Stromal cell of bone marrow (primary cell): Measurements from ENCODE around the gene IL18R1.

ENCODE experiments used
- DNase-seq: peaks from one replicate; pipeline ENCODE4 v3.0.0-alpha.2; 2012; ENCODE audit warnings: low read depth

The IL18R1 gene

DNA sequence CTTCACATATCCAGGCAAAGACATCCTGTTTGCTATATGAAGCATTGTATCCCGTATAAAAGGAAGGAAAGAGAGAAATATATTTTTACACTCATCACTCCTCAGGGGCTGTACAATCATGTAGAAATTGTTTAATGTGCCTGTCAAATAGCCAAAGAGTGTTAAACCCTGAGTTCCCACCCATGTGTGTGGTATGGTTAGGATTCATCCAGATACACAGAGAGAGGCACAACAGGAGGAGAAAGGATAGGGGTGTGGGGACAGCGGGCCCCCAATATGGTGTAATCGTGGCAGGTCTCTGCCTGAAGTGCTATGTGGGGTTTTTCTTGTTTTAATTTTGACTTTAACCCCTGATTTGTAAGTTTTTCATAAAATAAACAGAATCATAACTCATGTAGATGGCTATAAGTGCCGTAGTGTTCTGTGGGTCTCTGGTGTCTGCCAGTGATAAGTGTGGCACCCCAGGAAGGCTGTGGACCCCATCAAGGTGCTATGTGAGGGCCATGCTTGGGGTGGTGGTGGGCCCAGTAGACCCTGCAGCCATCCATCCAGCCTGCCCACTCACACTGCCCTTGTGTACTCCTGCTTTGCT lies 10.2 kb upstream of the IL18R1 start:
- no peak for DNase-seq

DNA sequence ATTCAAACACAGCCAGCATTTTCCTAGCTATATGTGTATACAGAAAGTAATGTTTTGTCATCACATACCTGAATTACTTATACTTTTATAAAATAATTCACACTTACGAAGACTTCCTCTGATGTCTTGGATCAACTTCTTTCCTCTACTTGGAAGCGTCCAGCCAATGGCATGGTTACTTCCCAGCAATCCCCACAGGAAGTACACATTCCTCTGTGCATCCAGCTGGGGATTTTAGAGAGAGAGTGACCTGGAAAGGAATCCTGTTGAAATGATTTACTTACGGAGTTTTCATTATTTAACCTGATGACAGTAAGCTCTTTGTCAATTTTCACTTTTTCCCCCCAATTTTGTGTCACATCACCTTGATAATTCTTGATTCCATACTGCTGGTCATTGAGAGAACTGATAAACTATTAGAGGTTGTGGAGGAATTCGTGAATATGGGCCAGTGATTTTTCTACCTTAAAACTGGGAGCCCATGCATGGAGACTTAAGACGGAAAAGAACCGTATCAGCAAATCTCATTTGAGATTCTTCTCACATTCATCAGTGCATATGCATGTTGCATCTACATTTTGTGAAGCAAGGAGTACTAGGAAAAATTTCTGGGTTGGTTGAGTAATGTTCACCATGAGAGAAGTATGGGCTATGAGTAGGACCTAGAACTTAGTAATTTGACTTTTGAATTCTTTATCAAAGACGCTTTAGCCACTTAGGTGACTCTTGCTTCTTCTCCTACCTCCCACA lies 9.0 kb upstream of the IL18R1 start:
- no peak for DNase-seq

DNA sequence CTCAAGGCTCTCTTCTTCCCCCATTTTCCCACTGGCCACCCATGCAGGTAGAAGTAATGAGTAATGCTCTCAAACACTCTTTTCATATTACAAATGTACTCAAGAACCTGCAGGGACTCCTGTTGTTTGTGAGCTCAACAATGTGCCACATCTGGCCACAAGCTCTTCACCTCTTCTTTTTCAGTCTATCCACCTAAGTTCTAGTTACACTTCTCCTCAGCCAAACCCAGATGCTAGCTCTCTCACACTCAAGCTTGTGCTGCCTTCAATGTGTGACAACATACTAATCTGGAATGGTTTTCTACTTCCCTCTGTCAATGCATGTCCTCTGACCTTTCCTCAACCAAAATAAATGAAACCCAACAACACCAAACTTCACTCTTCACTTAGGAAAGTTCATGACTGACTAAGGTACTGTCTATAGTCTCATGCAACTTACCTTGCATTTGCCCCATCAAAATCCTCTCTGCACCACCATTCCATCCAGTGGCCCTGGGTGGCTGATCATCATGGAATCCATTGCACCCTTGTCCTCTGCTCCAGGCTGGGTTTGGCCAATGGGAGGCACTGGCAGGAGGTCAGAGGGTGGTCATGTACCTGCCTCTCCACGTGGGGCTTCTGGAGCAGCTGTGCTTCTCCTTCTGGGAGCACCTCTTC lies 5.3 kb upstream of the IL18R1 start:
- no peak for DNase-seq

DNA sequence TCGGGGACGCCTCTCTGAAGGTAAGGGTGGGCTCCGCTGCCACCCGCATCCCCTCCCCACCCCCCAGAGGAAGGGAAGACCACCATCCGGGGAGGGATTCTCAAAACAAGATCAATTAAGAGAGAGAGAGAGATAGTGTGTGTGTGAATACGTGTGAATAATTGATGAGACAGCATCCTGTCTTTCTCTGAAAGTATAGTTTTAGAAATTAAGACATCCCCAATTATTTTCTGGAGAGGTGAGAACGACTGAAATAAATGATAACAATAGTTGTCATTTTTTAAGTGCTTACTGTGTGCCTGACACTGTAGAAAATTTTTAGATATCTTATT lies 751 bp downstream of the IL18R1 start:
- no peak for DNase-seq

DNA sequence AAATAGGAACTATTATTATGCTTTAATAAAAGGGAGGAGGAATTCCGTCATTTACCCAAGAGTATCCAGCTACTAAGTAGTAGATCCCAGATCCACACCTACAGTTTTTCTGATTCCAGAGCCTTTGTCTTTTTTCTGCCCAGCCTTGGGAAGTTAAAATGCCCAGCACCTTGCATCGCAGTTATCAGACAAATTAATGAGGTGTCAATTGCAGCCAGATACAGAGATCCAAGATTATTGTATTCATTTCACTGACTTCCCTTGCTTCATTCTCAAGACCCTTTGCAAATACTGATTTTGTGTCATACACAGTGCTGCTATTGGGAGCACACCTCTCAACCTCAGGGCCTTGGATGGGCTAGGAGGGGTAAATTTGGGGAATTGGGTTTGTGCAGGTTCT lies 1.1 kb downstream of the IL18R1 start:
- DNase-seq = no peak

DNA sequence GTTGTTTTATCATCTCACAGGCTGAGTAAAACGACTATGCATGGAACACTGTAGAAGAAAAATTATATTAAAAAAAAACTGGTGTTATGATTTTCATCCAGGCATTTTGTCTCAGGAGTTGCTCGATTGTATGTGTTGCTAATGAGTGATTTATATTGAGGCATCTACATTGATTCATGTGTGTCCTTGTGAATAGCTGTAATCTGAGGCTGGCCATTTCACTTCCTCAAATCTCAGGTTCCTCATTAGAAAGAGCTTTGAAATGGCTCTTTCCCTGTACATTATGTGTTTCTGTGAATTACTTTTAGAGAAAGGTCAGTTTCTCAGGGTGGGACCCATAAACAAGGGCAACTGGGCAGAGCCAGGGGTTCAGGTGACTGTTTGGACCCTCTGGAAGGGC lies 2.3 kb downstream of the IL18R1 start:
- DNase-seq = no peak

DNA sequence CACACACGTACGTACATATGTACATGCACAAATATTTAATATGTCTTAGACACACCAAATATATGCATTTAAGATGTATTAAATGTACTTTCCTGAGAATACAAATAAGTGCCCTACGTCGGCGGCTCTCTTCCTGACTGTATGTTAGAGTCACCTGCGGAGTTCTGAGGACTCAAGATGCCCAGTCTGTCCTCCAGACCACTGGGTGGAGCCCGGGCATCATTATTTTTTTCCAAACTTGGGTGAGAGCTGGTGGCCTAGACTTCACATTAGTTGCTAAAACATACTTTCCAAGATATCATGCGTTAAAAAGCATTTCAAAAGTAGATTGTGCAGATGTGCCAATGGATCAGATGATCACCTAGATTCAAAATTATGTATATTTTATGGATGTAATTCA lies 2.9 kb downstream of the IL18R1 start:
- no peak for DNase-seq

DNA sequence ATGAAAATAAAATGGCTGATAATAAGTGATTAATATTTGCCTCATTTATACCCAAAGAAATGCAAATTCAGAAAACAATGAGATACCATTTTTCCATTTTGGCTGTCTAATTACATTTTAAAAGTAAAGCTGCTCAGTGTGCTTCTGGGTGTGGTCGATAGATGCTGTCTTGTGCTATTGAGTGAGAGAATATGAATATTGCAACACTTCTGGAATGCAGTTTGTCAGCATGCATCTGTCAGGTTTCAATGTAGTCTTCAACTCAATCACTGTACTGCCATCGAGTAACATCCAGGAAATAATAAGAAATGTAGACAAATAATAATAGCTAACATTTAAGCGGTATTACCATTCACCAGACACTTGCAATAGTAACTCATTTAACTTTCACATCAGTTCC lies 3.9 kb downstream of the IL18R1 start:
- DNase-seq = no peak

DNA sequence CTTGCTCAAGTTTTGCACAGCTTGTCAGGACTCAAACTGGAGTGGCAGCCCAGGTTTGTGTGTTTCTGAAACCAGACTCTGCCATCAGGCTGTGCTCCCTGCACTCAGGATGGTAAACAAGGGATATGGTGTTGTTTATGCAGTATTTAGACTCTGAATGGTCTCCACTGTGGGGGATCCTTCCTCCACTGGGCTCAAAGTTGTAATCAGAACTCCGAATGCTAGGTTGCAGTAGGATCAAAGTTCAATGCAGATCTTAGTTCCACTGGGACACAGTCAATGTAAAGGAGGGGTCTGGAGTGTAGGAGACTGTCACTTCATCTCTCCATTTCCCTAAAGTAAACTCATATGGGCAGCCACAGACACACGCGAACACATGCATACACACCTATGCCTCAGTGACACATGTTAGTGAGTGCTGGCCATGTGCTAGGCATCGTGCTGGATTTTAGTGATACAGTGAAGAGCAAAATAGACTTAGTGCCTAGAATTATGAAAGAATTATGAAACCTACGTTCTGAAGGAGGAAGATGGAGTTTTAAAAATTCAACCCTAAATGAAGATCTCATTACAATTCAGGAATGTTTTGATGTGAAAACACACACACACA lies 6.1 kb downstream of the IL18R1 start:
- DNase-seq = no peak

DNA sequence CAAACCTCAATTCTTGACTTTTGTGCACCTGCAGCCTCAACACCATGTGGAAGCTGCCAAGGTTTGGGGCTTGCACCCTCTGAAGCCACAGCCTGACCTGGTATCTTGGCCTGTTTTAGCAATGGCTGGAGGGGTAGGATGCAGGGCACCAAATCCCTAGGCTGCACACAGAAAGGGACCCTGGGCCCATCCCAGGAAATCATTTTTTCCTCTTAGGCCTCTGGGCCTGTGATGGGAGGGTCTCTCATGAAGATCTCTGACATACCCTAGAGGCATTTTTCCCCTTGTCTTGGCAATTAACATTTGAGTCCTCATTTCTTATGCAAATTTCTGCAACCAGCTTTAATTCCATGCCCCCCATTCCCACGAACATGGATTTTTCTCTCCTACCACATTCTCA lies 10.2 kb downstream of the IL18R1 start:
- DNase-seq = no peak

DNA sequence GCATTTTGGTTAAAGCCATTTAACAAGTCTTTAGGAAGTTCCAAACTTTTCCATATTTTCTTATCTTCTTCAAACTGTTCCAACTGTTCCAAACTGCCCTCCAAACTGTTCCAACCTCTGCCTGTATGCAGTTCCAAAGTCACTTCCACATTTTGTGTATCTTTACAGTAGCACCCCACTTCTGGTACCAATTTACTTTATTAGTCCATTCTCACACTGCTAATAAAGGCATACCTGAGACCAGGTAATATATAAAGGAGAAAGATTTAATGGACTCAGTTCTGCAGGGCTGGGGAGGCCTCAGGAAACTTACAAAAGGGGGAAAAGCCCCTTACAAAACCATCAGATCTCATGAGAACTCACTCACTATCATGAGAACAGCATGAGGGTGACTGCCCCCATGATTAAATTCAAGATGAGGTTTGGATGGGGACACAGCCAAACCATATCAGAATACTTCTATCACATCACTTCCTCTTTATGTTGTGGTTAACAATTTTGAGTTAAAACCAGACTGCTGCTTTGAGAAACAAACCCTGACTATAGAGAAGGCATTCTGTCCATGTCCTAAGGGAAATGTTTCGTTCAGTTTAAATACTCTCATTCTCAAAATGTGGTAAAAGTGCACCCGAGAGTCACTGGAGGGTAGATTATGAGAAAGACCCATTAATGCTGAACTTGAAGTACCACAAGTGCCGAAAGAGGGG lies 11.0 kb downstream of the IL18R1 start:
- DNase-seq = no peak

DNA sequence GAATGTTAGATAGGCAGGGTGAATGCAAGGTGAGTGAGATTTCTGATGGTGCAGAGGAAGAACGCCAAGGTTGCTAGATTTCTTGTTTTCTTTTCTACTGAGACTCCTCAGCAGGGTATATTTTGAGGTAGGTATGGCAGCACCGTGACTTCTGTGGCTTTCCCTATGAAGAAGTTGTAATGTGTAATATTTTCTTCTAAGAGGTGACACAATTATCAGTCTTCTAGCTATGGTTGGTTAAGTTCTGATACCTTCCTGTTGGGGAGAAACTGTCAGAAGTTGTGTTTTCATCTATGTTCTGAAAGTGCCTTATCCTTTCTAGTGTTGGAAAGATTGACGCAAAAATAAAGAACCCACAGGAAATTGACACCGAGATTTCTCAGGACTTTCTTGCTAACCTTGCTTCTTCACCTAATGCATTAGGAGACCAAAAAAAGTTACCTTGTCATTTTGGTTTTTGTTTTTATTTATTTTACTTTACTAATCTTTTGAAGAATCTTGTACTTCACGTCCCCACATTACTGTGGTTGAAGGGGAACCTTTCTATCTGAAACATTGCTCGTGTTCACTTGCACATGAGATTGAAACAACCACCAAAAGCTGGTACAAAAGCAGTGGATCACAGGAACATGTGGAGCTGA lies 11.9 kb downstream of the IL18R1 start:
- DNase-seq = no peak

DNA sequence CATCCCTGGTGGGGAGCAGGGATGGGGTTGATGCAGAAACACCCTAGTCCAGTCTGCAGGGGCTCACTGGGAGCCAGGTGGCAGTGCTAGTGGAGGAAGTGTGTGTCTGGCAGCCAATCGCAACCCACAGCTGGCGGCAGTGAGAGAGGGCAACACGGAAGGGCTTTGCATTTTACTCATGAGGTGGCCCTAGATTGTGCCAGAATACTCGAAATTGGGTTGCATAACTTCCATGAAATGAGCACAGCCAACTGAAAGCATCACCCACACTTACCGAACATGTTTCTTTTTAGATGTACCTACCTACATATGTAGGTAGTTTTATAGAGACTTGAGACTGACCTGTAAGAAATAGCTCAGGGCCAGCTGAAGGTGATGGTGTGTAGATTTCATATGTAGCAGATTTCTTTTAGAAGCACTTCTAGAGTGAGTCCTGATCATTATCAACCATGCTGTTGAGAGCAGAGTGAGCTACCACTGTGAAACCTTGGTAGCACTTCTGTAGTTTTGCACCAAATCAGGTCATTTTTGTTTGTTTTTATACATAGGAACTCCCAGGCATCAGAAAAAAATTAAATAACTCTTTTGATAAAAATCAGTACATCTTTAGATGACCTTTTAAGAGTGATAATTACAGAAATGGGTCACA lies 13.0 kb downstream of the IL18R1 start:
- DNase-seq = no peak

DNA sequence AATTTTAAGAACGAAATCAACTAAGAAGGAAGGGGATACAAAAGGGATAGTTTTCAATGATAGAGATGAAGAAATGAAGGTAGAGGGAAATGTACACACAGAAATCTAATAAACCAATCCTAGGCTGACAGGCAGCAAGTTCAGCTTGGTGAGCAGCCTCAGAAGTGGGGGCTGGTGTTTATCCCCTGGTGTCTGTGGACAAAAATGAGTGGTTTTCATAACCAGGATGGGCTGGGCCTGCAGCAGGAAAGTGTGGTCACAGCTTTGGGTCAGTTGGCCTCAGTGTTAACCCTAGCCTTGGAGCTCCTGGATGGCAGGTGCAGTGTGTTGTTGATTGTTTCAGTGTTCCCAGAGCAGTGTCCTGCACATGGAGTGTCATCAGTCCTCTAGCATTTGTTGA lies 14.3 kb downstream of the IL18R1 start:
- no peak for DNase-seq

DNA sequence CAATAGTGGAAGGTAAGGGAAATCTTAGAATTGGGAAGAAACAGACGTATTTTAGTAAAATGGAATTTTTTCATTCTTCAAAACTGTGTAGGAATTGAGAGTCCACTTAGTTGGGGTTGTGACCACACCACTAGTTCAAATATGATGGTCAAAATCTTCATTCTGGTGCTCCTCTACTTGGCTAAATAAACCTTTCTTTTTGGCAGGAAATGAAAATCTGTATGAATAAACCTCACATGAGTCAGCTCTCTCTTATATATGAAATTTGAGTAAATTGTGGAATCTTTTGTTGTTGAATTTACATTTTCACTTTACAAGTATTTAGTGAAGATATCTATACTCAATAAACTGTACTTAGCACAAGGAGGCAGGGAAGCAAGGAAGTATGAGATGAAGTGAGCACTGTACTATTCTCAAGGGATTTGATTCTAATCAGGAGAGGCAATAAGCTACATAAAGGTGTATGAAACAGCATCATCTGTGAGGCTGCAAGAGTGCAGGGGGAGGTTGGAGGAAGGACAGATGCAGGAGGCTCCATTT lies 20.5 kb downstream of the IL18R1 start:
- no peak for DNase-seq

DNA sequence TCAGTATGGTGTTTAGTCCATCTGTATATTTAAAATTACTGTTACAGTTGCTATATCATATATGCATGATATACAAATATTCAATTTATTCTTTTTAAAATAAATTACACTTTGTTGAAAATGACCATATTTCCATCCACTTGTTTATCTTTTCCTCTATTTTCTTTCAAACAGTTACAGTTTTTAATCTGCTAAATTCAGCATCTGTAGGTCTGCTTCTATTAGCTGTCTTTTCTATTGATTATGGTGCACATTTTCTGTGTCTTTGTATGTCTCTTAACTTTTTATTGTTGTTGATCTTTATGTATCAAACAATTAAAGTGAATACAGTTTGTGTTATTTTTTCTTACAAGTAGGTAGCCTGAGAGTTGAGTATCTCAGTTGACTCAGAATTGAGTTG lies 28.1 kb downstream of the IL18R1 start:
- no peak for DNase-seq

DNA sequence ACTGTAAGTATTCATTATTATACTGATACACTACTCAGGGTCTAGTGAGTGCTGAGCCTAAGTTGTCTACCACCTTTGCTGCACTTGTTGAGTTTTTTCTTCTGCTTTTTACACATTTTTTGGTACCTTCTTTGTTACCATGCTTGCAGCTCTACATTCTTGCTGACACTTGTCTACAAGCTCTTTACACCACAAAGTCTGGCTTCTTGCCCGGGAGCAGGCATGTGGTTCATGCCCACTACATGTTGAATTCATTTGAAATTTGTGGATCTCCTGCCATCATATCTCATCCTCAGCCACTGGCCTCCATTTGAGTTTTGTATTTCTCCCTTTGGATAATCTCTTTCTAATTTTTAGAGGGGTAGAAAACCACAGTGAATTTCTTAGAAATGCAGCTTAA lies 29.9 kb downstream of the IL18R1 start:
- DNase-seq = no peak

DNA sequence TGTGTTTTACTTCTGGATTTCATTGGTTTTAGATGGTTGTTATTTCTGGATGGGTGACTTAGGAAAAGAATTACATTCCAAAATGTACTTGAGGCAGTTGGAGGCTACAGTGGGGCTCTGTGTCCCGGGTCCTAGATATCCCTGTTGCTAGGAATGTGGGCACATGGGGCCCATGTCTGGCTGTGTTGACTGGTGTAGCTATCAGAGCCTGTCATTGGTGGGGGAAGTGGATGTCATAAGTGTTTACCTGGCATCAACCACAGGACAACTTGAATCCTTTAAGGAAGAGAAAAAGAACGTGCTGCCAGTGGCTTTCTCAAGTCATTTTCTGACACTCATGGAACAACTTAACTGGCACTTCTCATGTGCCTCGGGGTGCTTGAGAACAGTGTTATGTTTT lies 30.4 kb downstream of the IL18R1 start:
- no peak for DNase-seq

DNA sequence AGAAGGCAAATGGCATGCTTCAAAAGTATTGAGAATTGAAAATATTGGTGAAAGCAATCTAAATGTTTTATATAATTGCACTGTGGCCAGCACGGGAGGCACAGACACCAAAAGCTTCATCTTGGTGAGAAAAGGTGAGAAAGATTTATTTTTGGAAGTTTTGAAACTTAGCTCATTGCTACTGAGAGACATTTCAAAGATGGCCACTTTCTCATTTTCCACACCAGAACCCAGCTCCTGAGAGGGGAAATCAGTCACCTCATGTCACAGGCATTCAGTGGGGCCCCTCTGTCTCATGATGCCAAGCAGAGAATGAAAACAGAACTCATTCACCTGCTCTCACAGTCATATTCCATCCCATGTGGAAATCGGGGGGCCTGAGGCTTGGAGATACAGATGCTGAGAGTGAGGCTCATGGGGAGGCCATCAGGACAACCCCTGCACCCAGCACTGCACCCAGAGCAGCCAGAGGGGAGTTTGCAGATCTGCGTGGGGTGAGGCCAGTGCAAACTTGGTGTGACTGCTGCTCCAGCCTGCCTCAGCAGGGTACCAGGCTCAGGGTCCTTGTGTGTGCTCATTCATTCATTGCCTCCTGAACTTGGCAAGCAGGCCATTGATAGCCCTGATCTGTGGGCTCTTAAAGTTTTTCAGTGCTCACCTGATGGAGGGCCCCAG lies 31.4 kb downstream of the IL18R1 start:
- DNase-seq = no peak

DNA sequence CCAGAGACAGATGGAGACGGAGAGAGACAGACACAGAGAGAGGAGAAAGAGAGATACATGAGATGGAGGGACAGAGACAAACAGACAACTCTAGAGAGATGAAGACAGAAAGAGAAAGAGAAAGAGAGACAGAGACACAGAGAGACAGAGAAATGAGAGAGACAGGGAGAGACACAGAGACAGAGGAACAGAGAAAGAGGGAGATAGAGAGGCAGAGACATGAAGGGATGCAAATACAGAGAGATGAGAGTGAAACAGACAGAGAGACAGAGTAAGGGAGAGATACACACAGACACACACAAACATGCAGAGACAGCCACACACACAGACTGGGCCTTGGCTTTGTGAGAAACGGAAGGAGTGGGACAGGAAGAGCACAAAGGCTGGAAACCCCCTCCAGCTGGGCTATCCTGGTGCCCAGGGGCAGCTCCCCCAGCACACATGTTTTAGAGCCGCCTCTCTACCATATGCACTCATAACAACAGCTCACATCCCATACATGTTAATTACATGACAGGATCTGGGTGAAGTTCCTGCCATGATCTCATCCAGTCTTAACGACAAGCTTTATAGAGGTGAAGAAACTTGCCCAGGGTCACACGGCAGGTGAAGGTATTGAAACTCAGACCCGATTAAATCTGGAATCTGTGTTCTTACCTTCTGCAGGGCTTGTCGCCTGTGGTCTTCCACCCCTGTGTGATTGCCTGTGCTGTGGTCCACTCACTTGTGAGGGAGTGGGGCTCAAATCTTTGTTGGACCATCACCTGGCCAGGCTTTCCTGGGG lies 32.4 kb downstream of the IL18R1 start:
- DNase-seq = no peak
